Renal cortical epithelial cell (primary cell): Measurements from ENCODE around the gene FAM107A. TPM values are rescaled to one million over a fixed set of nuclear protein-coding genes. Genes with fewer than 3 reads are reported as not detected.

Experiments
- DNase-seq: peaks from one replicate; pipeline ENCODE4 v3.0.0-alpha.2; 2011; ENCODE audit warnings: low read depth
- total RNA-seq: library from RNA; depleted of rRNA; stranded (reverse); fragments of >200 nt; gene quantifications from 2 replicates; pipeline ENCODE4 v1.2.3, GENCODE V29; 2014

FAM107A gene
- total RNA-seq: 0.60 and 0.87 TPM in 2 replicates

- peak; percentile 87 for DNase-seq
Observed at GRCh38 chr3:58577269-58577821, at the start of gene FAM107A. Gene FAM107A (minus strand): TSS chr3:58577391. CDS start chr3:58569860, 7,531 bp downstream.

GRCh38 chr3:58625196-58625824 lies 48.1 kb upstream of the FAM107A start:
- DNase-seq: no peak

- no peak for DNase-seq
Observed at GRCh38 chr3:58624550-58624949, 47.4 kb upstream of the FAM107A start.

GRCh38 chr3:58623961-58624360 lies 46.8 kb upstream of the FAM107A start:
- no peak for DNase-seq

GRCh38 chr3:58623478-58623877 lies 46.3 kb upstream of the FAM107A start:
- no peak for DNase-seq

GRCh38 chr3:58622892-58623291 lies 45.7 kb upstream of the FAM107A start:
- DNase-seq: no peak

GRCh38 chr3:58622436-58622835 lies 45.2 kb upstream of the FAM107A start:
- DNase-seq: no peak

- DNase-seq: no peak
Observed at GRCh38 chr3:58621086-58621830, 44.1 kb upstream of the FAM107A start.

GRCh38 chr3:58620421-58620820 lies 43.2 kb upstream of the FAM107A start:
- DNase-seq: no peak

GRCh38 chr3:58617338-58617761 lies 40.2 kb upstream of the FAM107A start:
- DNase-seq: no peak

GRCh38 chr3:58613236-58614132 lies 36.3 kb upstream of the FAM107A start:
- no peak for DNase-seq

GRCh38 chr3:58612830-58613229 lies 35.6 kb upstream of the FAM107A start:
- no peak for DNase-seq

- peak; percentile 90 for DNase-seq
Observed at GRCh38 chr3:58609990-58610389, 32.8 kb upstream of the FAM107A start.

- peak; percentile 95 for DNase-seq
Observed at GRCh38 chr3:58608648-58609047, 31.5 kb upstream of the FAM107A start.

- DNase-seq: peak; percentile 96
Observed at GRCh38 chr3:58607816-58608215, 30.6 kb upstream of the FAM107A start.

- DNase-seq: peak; percentile 38
Observed at GRCh38 chr3:58606693-58607092, 29.5 kb upstream of the FAM107A start.

GRCh38 chr3:58604031-58604430 lies 26.8 kb upstream of the FAM107A start:
- no peak for DNase-seq

- DNase-seq: no peak
Observed at GRCh38 chr3:58603606-58604005, 26.4 kb upstream of the FAM107A start.

GRCh38 chr3:58597770-58598310 lies 20.6 kb upstream of the FAM107A start:
- DNase-seq: no peak

GRCh38 chr3:58596834-58597518 lies 19.8 kb upstream of the FAM107A start:
- DNase-seq: no peak

GRCh38 chr3:58594117-58594516 lies 16.9 kb upstream of the FAM107A start:
- DNase-seq: no peak
